ENCODE measurements around the gene SMPDL3B. TPM values are rescaled to one million over a fixed set of nuclear protein-coding genes. Genes with fewer than 3 reads are reported as not detected.

SMPDL3B gene
- polyA plus RNA-seq, 3 donors, result 0.13 to 0.21 TPM; not detected in 1

GRCh38 chr1:27889506-27889905 lies 45.3 kb upstream of the SMPDL3B start:
- Histone ChIP-seq H3K36me3 (replicated peaks in 1 of 2; ENCODE audit: control insufficient read depth in 1 of 2, insufficient read depth in 2 of 2, low read length in 2 of 2) (peaks cover 63 to 72% of the 10 kb centered on the region in 2 donors), H3K27me3 (ENCODE audit: control insufficient read depth in 2 of 2, insufficient read depth in 2 of 2, low read length in 2 of 2) (no peaks in the 10 kb centered on the region), H3K79me2 (ENCODE audit: insufficient read depth, low read length) (peaks cover 71% of the 10 kb centered on the region), H3K4me1 (ENCODE audit: control insufficient read depth in 1 of 2, insufficient read depth in 2 of 2, low read length in 2 of 2) (peaks cover 87 to 90% of the 10 kb centered on the region in 2 donors), H3K4me2 (replicated peaks; ENCODE audit: extremely low read depth, low read length, poor library complexity, severe bottlenecking) (peak overlapping the region; percentile 25), H3K9ac (ENCODE audit: insufficient read depth, low read length, poor library complexity, severe bottlenecking) (no peak overlapping the region), H2AFZ (ENCODE audit: insufficient read depth, low read depth, low read length, poor library complexity, severe bottlenecking) (no peak overlapping the region), H4K20me1 (ENCODE audit: insufficient read depth, low read length) (peaks cover 9% of the 10 kb centered on the region), H3K9me3 (replicated peaks in 1 of 2; ENCODE audit: control insufficient read depth in 1 of 2, insufficient read depth in 1 of 2, low read length in 2 of 2) (no peaks in the 10 kb centered on the region), H3K4me3 (replicated peaks in 1 of 3; ENCODE audit: low read depth in 2 of 3, low read length in 3 of 3) (peak overlapping the region in 1 of 3 experiments; percentile 21), H3K27ac (ENCODE audit: low read depth in 1 of 2, low read length in 2 of 2) (peak overlapping the region; percentile 72 to 99)
- Mint-ChIP-seq H3K27ac (peak overlapping the region; percentile 96 to 99 (median 99)), H3K9me3 (peaks cover 0 to 2% (median 0%) of the 10 kb centered on the region in 7 donors), H3K4me1 (peaks cover 78% of the 10 kb centered on the region), H3K4me3 (no peak overlapping the region), H3K27me3 (ENCODE audit: low read depth in 3 of 3) (no peaks in the 10 kb centered on the region), H3K36me3 (peaks cover 78 to 98% of the 10 kb centered on the region in 2 donors)
- intact Hi-C loops (cut with micrococcal nuclease), result no loop called here
- TF ChIP-seq CTCF (IDR thresholded peaks at IDR 0.05), result no peak
- WGBS (ENCODE audit: insufficient coverage), result 92% methylated on average over 2 of the region's 3 CpGs
- DNase-seq, result no peak

- Histone ChIP-seq H3K4me3 (replicated peaks in 1 of 3; ENCODE audit: low read depth in 2 of 3, low read length in 3 of 3) (peak overlapping the region in 1 of 3 experiments; percentile 45), H2AFZ (ENCODE audit: insufficient read depth, low read depth, low read length, poor library complexity, severe bottlenecking) (no peak overlapping the region), H3K79me2 (ENCODE audit: insufficient read depth, low read length) (peaks cover 83% of the 10 kb centered on the region), H3K4me2 (replicated peaks; ENCODE audit: extremely low read depth, low read length, poor library complexity, severe bottlenecking) (peak overlapping the region; percentile 47), H3K9ac (ENCODE audit: insufficient read depth, low read length, poor library complexity, severe bottlenecking) (peak overlapping the region; percentile 34), H3K4me1 (ENCODE audit: control insufficient read depth in 1 of 2, insufficient read depth in 2 of 2, low read length in 2 of 2) (peaks cover 69 to 72% of the 10 kb centered on the region in 2 donors), H3K9me3 (replicated peaks in 1 of 2; ENCODE audit: control insufficient read depth in 1 of 2, insufficient read depth in 1 of 2, low read length in 2 of 2) (no peaks in the 10 kb centered on the region), H4K20me1 (ENCODE audit: insufficient read depth, low read length) (no peaks in the 10 kb centered on the region), H3K36me3 (replicated peaks in 1 of 2; ENCODE audit: control insufficient read depth in 1 of 2, insufficient read depth in 2 of 2, low read length in 2 of 2) (peaks cover 73 to 83% of the 10 kb centered on the region in 2 donors), H3K27me3 (ENCODE audit: control insufficient read depth in 2 of 2, insufficient read depth in 2 of 2, low read length in 2 of 2) (no peaks in the 10 kb centered on the region), H3K27ac (ENCODE audit: low read depth in 1 of 2, low read length in 2 of 2) (peak overlapping the region; percentile 91 to 99)
- Mint-ChIP-seq H3K4me1 (peaks cover 67% of the 10 kb centered on the region), H3K27ac (peak overlapping the region; percentile 96 to 99 (median 99)), H3K27me3 (ENCODE audit: low read depth in 3 of 3) (no peaks in the 10 kb centered on the region), H3K4me3 (peak overlapping the region; percentile 47 to 63), H3K36me3 (peaks cover 81 to 98% of the 10 kb centered on the region in 2 donors), H3K9me3 (peaks cover 0 to 2% (median 0%) of the 10 kb centered on the region in 7 donors)
- intact Hi-C loops (cut with micrococcal nuclease), result loop anchor here in 1 of 2 donors (2.0 kb wide), 1 partner anchor 17 kb away; no protein-coding TSS in a partner anchor
- peak; percentile 86 to 92 (median 91) for DNase-seq
- 0% methylated on average over 1 of the region's 7 CpGs for WGBS (ENCODE audit: insufficient coverage)
- TF ChIP-seq CTCF (IDR thresholded peaks at IDR 0.05), result peak; percentile 63
These were observed 43.5 kb upstream of the SMPDL3B start for GRCh38 chr1:27891196-27891889.
